ENCODE measurements around the gene AMPD2.

Gene AMPD2

GRCh38 chr1:109619576-109620400 is at the start of gene AMPD2, which contains the start of gene GNAT2:
TSS of gene AMPD2 (plus strand) at chr1:109619837. CDS start at chr1:109621176, 1,339 bp downstream.
TSS of gene GNAT2 (minus strand) at chr1:109619616. CDS start at chr1:109612870, 6,746 bp downstream.
- in situ Hi-C loops (cut with HindIII; ENCODE audit: low pct_ligation_motif_present, low pct_unique_long_range_greater_than_20kb, low sequenced_read_pairs), result no loop called here
- DNase-seq, result peak; percentile 74

DNA sequence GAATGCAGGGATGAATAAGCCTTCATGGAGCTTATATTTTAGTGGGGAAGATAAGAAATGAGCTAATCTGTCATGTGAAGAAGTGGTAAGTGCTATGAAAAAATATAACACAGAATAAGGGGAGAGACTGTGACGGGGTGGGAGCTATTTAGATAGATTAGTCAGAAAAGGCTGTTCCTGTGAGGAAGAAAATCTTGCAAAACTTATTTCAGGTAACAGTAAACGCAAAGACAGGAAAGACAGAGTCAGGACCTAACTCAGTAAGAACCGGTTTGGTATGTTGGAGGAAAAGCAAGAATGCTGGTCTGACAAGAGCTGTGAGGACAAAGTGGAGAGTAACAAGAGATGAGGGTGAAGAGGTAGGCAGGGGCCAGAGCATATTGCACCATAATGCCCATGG is 49.2 kb upstream of the AMPD2 start:
- no peak for DNase-seq
- in situ Hi-C loops (cut with HindIII; ENCODE audit: low pct_ligation_motif_present, low pct_unique_long_range_greater_than_20kb, low sequenced_read_pairs), result no loop called here

DNA sequence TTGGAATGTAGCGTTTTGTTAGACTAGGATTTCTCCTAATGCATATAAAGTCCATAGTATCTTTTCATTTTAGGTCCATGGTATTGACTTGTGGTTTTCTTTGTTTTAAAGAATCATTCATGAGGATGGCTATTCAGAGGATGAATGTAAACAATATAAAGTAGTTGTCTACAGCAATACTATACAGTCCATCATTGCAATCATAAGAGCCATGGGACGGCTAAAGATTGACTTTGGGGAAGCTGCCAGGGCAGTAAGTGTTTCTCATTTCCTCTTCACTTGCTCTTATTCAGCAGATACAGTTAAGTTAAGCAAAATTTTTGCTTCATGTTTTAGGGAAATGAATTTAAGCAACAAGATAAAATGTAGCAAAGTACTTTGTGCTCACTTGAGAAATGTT is 45.9 kb upstream of the AMPD2 start:
- no peak for DNase-seq

DNA sequence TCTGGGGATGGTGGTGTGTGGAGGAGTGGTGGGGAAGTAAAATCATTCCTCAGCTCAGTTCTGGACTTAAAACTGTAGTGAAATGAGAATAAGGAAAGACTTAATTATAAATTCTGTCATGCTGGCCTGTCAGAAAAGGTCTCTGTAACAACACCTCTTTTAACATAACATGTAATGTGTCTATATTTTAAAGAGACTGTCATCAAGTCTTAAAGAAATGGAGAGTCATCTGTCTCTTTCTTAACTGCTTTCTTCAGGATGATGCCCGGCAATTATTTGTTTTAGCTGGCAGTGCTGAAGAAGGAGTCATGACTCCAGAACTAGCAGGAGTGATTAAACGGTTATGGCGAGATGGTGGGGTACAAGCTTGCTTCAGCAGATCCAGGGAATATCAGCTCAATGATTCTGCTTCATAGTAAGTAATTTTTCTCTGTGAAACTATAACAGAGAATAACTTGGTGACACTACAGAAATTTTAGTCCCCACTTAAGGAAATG is 40.6 kb upstream of the AMPD2 start:
- no peak for DNase-seq
- in situ Hi-C loops (cut with HindIII; ENCODE audit: low pct_ligation_motif_present, low pct_unique_long_range_greater_than_20kb, low sequenced_read_pairs), result no loop called here

More for the DNA sequence above, 45.9 kb upstream of the AMPD2 start:
- in situ Hi-C loops (cut with HindIII; ENCODE audit: low pct_ligation_motif_present, low pct_unique_long_range_greater_than_20kb, low sequenced_read_pairs), result no loop called here

GRCh38 chr1:109579491-109579890 is 40.1 kb upstream of the AMPD2 start:
- no peak for DNase-seq
- in situ Hi-C loops (cut with HindIII; ENCODE audit: low pct_ligation_motif_present, low pct_unique_long_range_greater_than_20kb, low sequenced_read_pairs), result no loop called here

DNA sequence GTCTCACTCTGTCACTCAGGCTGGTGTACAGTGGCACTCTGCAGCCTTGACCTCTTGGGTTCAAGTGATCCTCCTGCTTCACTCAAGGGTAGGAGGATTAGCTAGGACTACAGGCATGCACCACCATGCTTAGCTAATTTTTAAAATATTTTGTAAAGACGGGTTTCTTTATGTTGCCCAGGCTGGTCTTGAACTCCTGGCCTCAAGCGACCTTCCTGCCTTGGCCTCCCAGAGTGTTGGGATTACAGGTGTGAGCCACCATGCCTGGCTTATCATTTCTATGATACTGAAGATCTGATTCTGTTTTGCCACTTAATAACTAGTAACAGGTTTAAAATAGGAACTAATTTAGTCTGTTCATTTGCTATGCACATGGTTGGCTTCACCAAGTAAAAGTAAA is 37.6 kb upstream of the AMPD2 start:
- DNase-seq, result no peak
- in situ Hi-C loops (cut with HindIII; ENCODE audit: low pct_ligation_motif_present, low pct_unique_long_range_greater_than_20kb, low sequenced_read_pairs), result no loop called here

DNA sequence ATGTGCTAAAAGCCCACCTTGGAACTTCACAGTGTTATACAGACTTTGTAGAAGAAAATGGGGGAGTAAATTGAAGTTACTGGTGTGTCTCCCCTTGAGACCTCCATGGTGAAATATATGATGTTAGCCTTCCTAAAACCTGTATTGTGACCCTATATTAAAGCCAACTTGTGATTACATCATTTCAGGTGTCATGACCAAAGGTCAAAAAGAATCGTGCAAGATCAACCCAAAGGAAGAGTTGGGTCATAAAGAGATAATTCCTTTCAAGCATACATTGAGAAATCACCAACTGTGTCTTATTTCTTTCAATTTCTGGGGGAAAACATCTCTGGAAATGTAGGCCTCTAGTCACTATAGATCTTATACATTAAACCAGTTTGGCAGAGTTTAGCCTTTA is 34.9 kb upstream of the AMPD2 start:
- no peak for DNase-seq
- in situ Hi-C loops (cut with HindIII; ENCODE audit: low pct_ligation_motif_present, low pct_unique_long_range_greater_than_20kb, low sequenced_read_pairs), result no loop called here

DNA sequence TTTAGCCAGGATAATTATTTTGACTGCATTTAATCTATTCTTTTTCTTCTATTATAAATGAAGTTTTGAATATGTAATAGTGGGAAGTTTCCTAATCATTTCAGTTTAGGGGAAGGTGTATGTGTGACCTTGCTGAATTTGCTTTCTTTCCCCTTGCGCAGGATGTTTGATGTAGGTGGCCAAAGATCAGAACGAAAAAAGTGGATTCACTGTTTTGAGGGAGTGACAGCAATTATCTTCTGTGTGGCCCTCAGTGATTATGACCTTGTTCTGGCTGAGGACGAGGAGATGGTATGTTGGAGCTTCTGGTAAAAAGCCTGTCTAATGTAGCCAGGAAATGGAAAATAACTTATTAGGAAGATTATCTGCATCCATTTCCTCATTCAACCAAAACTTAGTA is 33.6 kb upstream of the AMPD2 start:
- in situ Hi-C loops (cut with HindIII; ENCODE audit: low pct_ligation_motif_present, low pct_unique_long_range_greater_than_20kb, low sequenced_read_pairs), result no loop called here
- no peak for DNase-seq

DNA sequence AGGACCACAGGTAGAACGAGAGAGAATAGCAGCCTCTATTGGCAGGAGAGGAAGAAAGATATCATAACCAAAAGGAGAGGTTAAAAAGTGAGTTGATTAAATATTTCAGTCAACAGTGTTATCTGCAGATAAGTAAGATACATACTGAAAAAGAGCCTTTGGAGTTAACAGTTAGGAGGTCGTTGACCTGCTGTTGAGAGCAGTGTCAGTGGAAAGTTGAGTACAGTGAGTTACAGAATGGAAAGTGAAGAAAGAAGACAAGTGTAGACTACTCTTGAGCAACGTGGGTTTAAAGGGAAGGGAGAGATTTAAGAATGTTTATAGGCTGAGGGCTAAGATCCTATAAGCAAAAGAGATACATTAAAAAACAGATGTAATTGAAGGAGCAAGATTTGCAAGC is 30.5 kb upstream of the AMPD2 start:
- in situ Hi-C loops (cut with HindIII; ENCODE audit: low pct_ligation_motif_present, low pct_unique_long_range_greater_than_20kb, low sequenced_read_pairs), result no loop called here
- DNase-seq, result no peak

DNA sequence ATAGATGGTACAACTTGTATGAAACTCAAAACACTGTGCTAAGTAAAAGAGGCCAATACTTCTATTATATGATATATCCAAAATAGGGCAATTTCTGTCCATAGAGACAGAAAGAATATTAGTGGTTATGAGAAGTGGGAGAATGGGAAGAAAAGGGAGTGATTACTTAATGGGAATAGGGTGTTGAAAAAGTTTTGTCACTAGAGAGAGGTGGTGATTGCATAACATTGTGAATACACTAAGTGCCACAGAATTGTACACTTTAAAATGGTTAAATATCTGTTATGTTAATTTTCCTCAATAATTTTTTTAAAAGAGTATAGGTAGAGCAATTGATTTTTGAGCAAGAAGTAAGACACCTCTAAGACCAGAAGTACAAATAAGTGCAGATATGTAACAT is 30.0 kb upstream of the AMPD2 start:
- in situ Hi-C loops (cut with HindIII; ENCODE audit: low pct_ligation_motif_present, low pct_unique_long_range_greater_than_20kb, low sequenced_read_pairs), result no loop called here
- no peak for DNase-seq

DNA sequence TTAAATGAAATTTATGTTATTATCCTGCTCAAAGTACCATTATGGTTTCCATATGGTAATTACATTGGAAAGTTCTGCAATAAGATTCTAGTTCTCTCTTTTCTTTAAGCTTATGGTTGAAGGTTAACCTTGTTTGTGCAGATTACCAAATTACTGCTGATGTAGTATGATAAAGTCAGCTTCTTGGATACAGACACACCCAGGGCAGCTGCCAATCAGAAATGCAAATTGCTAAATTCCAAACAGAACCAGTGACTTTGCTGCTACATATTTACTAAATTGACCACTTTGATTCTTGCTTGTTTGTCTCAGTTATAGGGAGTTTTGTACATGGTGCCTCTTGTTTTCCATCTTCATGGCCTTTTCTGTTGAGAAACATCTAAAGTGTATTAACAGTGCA is 26.7 kb upstream of the AMPD2 start:
- DNase-seq, result no peak
- in situ Hi-C loops (cut with HindIII; ENCODE audit: low pct_ligation_motif_present, low pct_unique_long_range_greater_than_20kb, low sequenced_read_pairs), result no loop called here

DNA sequence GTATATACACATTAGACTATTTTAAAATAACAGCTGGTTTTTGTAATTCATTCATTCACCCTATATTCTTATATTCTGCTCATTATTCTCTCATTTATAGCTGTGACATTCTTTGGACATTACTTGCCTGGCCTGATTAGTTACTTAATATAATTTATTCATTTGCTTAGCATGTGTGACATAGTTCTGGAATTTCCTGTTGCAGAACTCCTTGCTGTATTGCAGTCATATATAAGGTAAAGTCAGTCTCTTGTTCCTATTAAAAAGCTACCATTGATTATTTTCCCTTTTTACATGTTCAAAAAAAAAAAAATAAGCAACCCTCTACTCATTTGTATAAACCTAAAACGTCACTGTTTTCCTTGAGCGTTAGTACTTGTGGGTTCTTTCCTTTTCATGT is 24.1 kb upstream of the AMPD2 start:
- peak; percentile 40 for DNase-seq
- in situ Hi-C loops (cut with HindIII; ENCODE audit: low pct_ligation_motif_present, low pct_unique_long_range_greater_than_20kb, low sequenced_read_pairs), result no loop called here

DNA sequence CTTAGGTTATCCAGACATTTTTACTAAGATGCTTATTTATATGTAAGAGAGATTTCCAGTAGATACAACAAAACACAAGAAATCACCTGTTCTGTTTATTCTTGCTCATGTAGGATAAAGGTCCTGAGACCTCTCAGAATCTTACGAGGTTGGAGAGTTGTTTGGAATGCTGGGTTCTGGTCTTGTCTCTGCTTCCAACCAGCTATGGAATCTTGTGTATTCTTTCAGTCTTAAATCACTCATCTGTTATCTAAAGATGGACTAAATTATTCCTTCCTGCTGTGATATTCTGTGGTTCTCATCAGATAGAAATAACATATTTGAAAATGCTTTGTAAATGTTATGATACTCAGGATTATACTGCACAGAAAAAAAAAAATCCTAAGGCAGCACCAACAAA is 21.5 kb upstream of the AMPD2 start:
- in situ Hi-C loops (cut with HindIII; ENCODE audit: low pct_ligation_motif_present, low pct_unique_long_range_greater_than_20kb, low sequenced_read_pairs), result no loop called here
- DNase-seq, result no peak

DNA sequence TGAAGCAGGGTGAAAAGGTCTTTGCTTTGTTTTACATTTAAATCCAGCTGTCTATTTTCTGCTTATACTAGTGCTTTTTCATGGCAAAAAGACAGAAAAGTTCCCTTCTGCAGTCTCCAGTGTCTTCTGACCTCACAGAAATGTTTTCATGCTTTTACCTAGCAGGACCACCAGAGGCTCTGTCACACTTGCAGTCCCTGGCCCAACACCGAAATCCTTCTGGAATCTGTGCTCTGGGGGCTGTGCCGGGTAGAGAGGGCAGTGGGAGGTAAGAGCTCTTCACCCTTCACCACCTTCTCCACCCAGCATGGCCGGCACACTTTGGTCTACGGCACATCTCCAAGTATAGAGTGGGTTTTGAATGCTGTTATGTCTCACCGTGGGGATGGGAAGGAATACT is 21.0 kb upstream of the AMPD2 start:
- in situ Hi-C loops (cut with HindIII; ENCODE audit: low pct_ligation_motif_present, low pct_unique_long_range_greater_than_20kb, low sequenced_read_pairs), result no loop called here

GRCh38 chr1:109603229-109603628 is 16.4 kb upstream of the AMPD2 start:
- no peak for DNase-seq
- in situ Hi-C loops (cut with HindIII; ENCODE audit: low pct_ligation_motif_present, low pct_unique_long_range_greater_than_20kb, low sequenced_read_pairs), result no loop called here

More for the DNA sequence above, 21.0 kb upstream of the AMPD2 start:
- no peak for DNase-seq

GRCh38 chr1:109605381-109605780 is 14.3 kb upstream of the AMPD2 start:
- in situ Hi-C loops (cut with HindIII; ENCODE audit: low pct_ligation_motif_present, low pct_unique_long_range_greater_than_20kb, low sequenced_read_pairs), result no loop called here
- DNase-seq, result no peak

- in situ Hi-C loops (cut with HindIII; ENCODE audit: low pct_ligation_motif_present, low pct_unique_long_range_greater_than_20kb, low sequenced_read_pairs), result no loop called here
- no peak for DNase-seq
These were observed 9.8 kb upstream of the AMPD2 start for GRCh38 chr1:109609881-109610280.

- in situ Hi-C loops (cut with HindIII; ENCODE audit: low pct_ligation_motif_present, low pct_unique_long_range_greater_than_20kb, low sequenced_read_pairs), result no loop called here
- peak; percentile 60 for DNase-seq
These were observed 8.9 kb upstream of the AMPD2 start for GRCh38 chr1:109610609-109611307.

DNA sequence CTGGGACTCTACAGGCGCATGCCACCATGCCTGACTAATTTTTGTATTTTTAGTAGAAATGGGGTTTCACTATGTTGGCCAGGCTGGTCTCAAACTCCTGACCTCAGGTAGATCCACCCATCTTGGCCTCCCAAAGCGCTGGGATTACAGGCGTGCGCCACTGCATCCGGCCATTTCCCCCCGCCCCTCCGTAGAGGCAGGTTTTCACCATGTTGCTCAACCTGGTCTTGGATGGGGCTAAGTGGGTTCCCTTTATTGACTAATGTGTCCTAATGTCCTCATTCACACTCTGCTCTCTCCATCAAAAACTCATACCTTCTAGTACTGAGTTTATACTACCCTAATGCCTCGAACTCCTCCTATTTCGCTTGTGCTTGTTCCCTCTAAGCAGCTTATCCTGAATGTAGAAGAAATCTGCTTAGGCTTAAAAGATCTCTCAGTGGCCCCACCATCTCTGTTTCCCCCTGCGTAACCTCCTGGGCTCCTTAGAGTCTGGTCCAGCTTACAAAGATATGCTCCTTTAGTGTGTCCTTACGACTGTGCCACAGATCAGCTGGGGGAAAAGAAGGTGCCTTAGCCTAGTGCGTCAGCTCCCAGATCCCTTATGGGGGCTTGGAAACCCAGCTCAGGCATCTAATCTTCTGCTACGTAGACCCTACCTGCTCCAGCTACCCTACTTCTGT is 8.2 kb upstream of the AMPD2 start:
- DNase-seq, result no peak
- in situ Hi-C loops (cut with HindIII; ENCODE audit: low pct_ligation_motif_present, low pct_unique_long_range_greater_than_20kb, low sequenced_read_pairs), result no loop called here
